Fibroblast of gingiva (primary cell): ENCODE results near the gene CFAP107.
"Not testable (repeated sequence)": the region's sequence is repeated elsewhere in the genome, so short reads cannot be mapped to it uniquely, and the experiment has no call there.

Experiments used
- DNase-seq: peaks from one replicate; pipeline ENCODE4 v3.0.0-alpha.2; 2011; ENCODE audit warnings: low read depth

Gene CFAP107

DNA sequence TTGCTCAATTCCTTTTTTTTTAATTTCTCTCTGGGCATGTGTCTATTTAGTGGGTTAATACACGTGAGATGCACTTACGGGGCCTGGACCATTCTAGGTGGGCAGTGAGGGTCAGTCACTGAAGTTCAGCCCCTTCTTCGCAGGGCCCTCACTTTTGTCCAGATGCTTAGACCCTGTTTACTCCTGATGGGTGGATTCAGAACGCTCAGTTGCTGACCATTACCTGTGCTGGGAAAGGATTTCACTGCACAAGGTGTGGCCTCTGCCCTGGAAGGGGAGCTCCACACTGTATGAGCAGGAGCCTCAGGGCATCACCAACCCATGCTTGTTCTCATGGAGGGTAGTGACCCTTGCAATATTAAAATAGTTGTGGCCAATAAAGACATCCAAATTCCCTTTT is 32.1 kb downstream of the CFAP107 start:
- DNase-seq, result no peak

DNA sequence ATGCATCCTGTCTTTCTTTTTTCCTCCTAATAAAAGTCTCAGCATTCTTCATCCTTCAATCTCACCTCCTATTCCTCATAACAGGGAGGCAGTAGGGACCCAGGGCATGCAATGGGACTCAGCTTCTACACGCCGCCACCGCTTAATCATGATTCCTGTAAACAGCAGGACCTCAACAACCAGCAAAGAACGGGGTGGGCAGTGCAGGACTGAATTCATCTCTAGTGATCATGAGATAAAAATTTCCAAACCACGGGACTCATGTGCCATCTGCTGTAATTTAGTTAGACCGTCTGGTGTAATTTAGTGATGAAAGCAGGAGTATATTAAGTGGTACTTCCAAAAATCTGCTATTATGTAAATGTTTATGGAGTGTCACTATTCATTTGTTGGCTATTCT is 32.9 kb downstream of the CFAP107 start:
- DNase-seq, result no peak

DNA sequence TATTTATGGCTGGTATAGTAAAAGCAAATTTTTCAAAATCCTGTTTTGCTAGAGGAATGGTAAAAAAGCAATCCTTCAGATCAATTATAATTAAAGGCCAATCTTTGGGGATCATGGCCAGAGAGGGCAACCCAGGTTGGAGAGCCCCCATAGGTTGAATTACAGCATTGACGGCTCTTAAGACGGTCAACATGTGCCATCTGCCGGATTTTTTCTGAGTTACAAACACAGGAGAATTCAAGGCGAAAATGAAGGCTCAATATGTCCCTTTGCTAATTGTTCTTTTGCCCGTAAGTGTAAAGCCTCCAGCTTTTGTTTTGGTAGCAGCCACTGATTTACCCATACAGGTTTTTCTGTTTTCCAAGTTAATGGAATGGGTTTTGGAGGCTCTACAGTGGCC is 35.5 kb downstream of the CFAP107 start:
- DNase-seq, result not testable (repeated sequence)

DNA sequence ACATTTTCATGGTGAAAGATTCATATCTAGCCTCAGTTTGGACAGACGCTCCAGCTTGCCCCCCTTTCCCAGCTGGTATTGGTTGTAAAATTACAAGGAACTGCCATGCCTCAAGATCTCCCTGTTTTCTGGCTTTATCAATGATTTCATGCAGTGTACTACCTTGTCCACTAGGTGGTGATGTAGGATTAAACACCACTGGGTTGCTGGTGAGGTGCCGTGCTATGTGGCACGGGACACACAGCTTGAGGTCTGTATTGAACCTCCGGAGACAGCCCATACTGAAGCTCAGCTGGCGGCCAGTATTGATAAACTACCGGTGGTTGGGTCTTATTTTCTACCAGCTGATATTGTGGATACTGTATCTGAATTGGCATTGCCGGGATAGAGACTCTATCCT is 37.8 kb downstream of the CFAP107 start:
- DNase-seq, result not testable (repeated sequence)

DNA sequence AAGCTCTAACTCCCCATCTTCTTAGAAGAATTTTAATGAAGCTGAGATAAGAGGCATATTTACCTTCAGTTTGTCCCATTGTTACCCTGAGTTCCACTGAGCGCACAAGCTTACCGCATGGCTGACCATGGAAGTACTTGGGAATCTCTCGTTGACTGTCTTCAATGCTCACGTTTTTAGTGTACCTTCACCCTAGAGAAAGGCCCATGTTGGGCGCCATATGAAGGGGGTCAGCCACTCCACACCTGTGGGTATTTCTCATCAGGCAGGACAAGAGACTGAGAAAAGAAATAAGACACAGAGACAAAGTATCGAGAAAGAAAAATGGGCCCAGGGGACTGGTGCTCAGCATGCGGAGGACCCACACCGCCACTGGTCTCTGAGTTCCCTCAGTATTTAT is 38.7 kb downstream of the CFAP107 start:
- DNase-seq, result not testable (repeated sequence)

DNA sequence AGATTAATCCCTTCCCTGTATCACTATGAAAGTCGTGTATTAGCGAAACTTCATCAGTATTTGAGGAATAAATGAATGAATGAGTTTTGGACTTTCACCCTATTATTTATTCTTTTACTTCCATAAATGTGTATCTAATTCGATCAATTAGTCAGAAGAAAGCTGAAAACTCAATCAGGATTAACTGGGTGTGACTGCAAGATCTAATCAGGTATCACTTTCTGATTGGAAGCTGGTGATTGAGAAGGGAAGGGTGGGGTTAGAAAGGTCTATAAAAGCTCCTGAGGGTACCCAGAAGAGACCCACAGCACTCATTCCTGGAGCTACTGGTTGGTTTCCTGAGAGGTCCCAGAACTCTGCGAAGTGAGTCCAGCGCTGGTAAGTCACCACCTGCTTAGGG is 45.1 kb downstream of the CFAP107 start, which contains the start of gene PRAMEF1:
PRAMEF1 (plus strand) TSS at position 301 of the 400 bp plus-strand sequence. CDS start 1,831 bp downstream, outside the sequence.
- DNase-seq, result not testable (repeated sequence)

DNA sequence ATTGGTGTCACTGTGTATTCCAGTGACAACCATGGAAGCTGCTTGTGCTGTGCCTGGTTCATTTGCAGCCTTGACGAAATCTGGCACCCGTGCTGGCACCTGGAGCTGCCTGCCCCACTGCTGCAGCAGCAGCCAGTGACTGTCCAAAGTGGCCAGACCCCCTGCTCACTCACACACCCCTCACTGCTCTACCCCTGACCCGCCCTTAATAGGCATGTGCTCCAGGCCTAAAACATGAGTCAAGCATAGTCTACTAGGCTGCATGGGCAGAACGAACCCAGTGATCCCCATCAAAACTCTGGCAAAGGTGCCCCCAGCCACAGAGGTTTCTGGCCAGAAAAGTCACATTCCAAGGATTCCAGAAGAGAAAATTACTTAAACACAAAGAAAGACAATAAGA is 52.9 kb downstream of the CFAP107 start:
- DNase-seq, result no peak

DNA sequence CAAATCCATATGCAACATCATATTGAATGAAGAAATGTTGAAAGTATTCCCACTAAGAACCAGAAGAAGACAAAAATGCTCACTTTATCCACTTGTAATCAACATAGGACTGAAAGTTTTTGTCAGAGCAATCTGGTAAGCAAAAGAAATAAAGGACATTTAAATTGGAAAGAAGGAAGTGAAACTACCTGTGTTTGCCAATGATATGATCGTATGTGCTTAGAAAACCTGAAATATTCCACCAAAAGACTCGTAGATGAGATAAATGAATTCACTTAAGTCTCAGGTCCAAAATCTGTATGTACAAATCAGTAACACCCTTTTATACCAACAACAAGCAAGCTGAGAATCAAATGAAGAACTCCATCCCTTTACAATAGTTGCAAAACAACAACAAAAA is 53.7 kb downstream of the CFAP107 start:
- no peak for DNase-seq

DNA sequence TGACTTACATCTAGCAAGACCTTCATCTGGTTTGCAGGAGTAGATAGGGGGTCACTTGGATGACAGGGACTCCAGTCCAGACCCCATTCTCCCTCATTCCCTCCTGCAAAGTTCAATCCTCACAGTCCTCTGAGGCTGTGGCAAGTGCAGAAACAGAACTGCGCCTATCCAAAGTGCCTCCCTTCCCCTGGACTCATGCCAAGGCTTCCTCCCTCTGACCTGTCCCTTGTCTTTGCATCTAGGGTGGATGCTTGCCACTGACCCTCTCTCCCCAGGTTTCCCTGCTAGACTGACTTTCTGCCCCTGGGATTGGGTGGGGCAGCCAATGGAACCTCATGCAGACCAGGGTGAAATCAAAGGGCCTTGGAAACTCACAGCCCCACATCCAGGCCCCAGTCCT is 63.9 kb downstream of the CFAP107 start:
- no peak for DNase-seq

DNA sequence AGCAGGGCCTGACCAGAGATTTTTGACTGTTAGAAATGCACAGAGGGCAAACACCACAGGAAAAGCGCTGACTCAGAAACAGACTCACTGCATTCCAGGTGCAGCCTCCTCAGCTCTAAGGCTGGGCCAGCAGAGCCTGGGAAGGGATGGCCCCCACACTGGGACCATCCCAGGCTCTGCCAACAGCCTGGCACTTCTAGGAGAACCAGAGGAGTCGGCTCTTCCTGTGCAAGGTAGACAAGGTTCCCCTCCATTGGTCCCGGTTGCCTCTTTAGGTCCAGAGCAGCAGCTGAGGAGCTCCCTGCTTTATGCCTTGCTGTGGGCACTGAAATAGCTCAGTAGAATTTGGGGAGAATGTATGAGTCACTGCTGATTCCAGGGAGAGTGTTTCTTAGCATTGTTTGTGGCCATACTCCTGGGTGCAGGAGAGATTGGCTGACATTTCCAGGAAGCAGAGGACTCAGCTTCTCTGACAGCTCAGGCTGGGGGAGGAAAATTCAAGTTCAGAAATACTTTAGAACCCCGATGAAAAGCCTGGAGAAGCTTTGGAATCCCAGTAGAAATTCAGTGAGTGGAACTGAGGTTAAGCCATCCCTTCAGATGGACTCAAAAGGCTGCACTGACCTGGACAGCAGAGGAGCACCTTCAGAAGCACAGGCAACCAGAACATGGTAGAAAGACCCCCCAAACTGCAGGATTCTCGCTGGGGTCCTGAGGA is 64.8 kb downstream of the CFAP107 start:
- no peak for DNase-seq

DNA sequence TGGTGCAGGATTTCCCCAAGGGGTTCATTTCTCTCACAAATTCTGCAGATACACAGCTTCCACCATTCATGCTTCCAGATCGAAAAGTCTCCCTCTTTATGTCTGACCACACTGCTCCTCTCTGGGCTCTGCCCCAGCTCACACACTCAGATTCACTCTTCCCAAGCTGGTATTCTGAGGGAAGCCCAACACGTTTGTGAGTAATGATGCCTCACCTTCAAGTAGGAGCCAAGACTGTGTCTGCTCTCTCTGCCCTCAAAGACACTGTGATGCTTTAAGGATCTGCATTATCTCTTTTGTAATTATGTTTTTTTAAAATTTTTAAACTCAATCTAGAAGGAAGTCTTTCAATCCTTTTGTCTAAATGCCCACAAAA is 65.4 kb downstream of the CFAP107 start:
- no peak for DNase-seq
